Inflammatory macrophage (primary cell): ENCODE measurements around the gene NFIC.
A peak's percentile ranks its signal among the peaks of the same experiment; 100 is the strongest.
"Not testable (repeated sequence)": the region's sequence is repeated elsewhere in the genome, so short reads cannot be mapped to it uniquely, and the experiment has no call there.

Source experiments
- DNase-seq, 2 donors: peaks; one replicate each; pipeline ENCODE4 v3.0.0-alpha.2; 2020 to 2022

NFIC gene

DNA sequence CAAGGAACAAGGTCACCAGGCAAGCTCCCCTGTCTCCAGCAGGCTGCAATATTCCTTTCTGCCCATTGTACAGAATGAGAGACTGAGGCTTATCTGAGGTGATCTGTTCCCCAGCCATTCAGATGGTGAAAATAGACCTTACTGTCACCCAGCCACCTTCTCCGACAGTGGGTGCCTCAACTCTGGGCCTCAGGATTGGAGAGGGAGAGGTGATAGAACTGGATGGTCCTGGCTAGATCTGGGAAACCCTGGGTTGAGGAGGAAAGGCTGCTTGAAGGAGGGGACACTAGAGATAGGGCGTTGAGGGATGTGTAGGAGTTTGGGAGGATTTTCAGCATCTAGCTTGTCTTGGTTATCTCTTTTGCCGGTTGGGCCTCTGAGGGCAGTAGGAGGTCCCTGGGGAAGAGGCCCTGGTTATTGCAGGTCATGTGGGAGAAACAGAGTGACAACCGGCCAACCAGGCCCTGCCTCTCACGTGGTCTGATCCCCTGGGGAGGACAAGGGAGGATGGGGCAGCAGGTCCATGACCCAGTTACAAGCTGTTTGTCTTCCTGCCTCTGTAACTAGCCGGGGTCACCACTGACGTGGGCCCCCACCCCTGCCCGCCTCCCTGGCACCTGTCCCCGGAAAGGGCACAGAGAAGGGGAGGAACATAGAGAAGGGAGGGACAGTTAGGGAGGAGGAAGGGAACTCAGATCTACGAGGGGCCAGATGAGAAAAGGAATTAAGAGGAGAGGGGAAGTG, 8.2 kb downstream of the NFIC start:
- no peak for DNase-seq

GRCh38 chr19:3375221-3376090, 9.1 kb downstream of the NFIC start:
- DNase-seq, result no peak

- not testable (repeated sequence) for DNase-seq
Measured at GRCh38 chr19:3376091-3376455, 9.7 kb downstream of the NFIC start.

- DNase-seq, result no peak
Measured at GRCh38 chr19:3378352-3379150, 12.2 kb downstream of the NFIC start.

- DNase-seq, result no peak
Measured at GRCh38 chr19:3380829-3381228, 14.4 kb downstream of the NFIC start.

DNA sequence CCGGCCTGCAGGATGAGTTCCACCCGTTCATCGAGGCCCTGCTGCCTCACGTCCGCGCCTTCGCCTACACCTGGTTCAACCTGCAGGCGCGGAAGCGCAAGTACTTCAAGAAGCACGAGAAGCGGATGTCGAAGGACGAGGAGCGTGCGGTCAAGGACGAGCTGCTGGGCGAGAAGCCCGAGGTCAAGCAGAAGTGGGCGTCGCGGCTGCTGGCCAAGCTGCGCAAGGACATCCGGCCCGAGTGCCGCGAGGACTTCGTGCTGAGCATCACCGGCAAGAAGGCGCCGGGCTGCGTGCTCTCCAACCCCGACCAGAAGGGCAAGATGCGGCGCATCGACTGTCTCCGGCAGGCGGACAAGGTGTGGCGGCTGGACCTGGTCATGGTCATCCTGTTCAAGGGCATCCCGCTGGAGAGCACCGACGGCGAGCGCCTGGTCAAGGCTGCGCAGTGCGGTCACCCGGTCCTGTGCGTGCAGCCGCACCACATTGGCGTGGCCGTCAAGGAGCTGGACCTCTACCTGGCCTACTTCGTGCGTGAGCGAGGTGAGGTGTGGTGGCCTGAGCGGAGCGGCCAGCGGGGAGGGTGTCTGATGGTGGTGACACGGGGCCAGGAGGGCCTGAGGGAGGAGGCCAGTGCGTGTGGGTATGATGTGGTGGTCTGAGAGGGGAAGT, 15.5 kb downstream of the NFIC start:
- DNase-seq, result no peak

DNA sequence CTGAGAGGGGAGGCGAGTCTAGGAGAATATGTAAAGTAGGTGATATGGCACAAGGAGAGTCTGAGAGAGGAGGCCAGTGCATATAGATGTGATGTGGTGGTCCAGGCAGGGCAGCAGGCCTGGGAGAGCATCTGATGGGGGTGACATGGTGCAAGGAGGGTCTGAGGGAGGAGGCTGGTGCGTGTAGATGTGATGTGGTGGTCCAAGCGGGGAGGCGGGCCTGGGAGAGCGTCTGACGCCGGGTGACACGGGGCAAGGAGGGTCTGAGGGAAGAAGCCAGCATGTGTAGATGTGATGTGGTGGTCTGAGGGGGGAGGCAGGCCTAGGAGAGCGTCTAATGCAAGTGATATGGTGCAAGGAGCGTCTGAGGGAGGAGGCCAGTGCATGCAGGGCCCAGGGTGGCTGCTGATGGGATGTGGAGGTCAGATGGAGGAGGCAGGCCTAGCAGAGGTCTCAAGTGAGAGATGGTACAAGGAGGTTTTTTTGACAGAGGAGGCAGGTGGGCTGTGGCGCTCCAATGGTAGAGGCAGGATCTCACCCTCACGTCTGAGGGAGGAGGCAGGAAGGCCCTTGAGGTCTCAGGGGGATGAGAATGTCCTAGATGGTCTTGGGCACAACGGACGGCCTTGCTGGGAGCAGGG, 16.2 kb downstream of the NFIC start:
- DNase-seq, result no peak

- no peak for DNase-seq
Measured at GRCh38 chr19:3383121-3383722, 16.8 kb downstream of the NFIC start.

DNA sequence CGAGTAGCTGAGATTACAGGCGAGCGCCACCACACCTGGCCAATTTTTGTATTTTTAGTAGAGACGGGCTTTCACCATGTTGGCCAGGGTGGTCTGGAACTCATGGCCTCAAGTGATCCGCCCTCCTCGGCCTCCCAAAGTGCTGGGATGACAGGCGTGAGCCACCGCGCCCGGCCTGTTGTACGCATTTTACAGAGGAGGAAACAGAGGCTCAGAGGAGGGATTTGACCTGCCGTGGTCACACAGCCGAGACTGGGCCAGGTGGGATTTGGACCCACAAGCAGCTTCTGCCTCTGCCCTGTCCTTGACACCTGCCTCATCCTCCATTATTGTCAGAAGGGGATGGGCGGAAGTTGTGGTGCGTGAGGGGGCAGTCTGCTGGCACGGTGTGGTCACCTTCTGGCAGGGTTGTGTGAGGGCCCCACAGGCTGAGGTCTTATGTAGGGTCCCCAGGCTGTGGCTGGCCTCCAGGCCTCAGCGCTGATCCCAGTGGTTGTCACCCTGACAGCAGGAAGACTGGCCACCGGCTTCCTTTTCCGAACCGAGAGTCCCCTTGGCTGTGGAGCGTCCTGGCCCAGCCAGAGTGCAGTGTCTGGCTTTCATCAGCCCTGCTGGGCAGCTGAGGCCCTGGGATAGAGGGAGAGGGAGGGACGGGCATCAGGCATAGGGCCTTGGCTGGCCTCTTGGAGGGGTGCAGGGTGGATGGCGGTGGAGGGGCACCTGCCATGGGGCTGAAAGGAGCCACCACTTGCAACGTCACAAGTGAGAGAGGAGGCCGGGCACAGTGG, 20.3 kb downstream of the NFIC start:
- DNase-seq, result no peak

DNA sequence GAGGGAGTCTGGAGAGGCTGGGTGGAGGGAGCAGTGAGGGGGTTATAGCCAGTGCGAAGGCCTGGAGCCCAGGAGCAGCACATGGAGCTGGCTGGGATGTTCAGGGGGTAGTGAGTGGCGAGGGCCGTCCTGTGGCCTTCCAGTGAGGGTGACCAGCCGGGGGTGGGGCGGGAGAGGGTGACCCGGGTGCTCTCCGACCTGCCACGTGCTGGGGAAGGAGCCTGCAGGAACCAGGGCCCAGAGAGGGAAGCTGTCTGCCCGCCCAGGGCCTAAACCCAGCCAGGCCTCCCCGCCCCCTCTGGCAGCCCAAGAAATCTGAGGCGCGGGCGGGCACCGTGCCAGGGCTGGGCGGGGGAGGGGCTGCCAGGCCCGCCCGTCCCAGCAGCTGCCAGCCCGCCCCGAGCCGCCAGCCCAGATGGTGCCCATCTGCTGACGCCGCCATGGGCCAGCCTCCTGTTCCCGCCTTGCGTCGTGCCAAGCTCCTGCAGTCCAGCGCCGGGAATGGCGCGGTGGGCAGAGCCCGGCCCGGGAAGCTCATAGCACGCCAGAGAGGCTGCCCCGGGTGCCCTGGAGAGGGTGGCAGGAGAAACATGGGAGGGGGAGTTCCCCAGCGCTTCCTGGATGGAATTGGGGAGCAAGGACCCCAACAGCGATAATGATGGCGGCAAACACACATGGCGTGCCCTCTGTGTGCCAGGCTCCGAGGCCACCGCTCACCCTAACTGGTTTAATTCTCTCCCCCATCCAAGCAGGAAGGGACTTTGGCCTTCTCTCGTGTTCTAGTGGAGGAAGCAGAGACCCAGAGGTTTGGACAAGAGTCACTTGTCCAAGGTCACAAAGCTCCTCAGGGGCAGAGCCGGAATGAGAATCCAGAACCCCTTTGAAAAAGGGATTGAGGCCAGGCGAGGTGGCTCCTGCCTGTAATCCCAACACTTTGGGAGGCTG, 21.5 kb downstream of the NFIC start:
- peak; percentile 43 to 58 for DNase-seq

DNA sequence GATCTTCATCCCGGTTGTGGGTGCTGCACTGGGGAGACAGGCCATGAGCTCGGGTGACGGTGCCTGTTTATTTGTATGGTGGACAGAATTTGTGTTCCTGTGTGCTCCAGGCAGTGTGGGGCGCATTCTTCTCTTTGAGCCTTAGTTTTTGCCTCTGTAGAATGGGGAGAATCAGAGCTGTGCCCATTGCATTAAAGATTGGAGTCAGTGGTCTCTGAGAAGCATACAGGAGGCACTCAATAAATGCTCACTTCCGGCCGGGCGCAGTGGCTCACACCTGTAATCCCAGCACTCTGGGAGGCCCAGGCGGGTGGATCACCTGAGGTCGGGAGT, 23.0 kb downstream of the NFIC start:
- no peak for DNase-seq

DNA sequence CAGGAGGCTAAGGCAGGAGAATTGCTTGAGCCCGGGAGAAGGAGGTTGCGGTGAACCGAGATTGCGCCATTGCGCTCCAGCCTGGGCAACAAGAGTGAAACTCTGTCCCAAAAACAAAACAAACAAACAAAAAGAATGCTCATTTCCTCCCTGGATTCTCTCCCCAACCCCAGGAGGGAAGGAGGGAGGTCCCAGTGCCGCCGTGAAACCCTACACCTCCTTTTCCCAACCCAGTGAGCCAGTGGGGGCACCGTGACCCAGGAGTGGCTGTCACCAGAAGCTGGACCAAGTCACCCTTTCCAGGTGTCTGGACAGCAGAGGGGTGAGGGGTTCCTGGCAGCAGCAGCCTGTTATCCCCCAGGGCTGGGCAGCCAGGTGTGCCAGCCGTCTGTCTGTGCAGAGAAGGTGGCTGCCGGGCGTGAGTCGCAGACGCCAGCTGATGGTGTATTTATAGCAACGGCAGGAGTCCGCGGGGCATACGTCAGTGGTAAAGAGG, 23.5 kb downstream of the NFIC start:
- DNase-seq, result no peak

GRCh38 chr19:3391911-3392310, 25.5 kb downstream of the NFIC start:
- DNase-seq, result not testable (repeated sequence)

DNA sequence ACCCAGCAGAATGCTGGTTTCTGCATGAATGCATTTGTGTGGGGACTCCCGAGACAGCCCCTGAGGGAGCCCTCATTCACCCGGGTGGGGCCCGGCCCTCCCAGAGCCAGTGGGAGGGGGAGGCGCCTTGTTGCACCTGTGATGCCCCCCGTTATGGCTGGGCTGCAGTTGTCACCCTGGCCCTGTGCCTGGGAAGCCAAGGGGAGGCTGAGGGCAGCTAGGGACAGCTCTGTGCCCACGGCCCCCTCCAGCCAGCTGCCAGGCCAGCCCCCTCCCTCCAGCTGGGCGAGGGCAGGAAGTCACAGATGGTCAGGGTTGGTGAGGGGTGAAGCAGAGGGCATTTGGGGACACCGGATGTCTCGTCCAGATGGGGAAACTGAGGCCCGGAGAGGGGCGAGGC, 26.1 kb downstream of the NFIC start:
- DNase-seq, result no peak

GRCh38 chr19:3396881-3397265, 30.5 kb downstream of the NFIC start:
- no peak for DNase-seq

GRCh38 chr19:3397266-3398022, 31.1 kb downstream of the NFIC start:
- DNase-seq, result no peak

DNA sequence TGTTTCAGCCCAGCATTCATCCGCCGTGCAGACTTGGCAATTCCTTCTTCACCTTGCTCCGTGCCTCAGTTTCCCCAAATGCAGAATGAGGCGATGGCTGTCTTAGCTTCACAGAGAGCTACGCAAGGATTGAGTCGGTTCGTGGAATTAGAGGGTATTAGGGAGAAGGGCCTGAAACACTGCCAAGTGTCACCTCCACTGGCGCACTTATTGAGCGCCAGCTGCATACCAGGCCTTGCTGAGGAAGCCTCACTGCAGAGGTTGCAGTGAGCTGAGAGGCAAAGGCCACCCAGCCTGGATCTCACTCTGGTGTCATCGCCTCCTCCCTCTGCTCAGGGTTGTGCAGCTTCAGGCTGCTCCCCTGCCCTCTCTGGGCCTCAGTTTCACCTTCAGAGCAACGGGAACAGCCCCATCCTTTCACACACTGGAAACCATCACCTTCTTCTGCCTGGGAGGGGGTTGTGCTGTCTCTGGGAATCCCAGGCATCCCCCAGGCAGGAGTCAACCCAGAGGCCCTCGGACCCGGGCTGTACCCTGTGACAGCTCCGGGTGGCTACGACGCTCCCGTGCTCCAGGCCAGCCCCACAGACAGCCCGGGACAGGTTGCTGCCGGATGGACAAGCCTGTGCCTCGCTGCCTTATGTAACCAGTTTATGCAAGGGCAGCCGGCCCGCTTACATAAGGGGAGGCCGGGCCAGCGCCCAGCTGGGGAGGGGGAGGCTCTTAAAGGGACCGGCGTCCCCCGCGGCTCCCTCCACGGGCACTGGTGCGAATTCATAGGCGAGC, 31.9 kb downstream of the NFIC start:
- no peak for DNase-seq

GRCh38 chr19:3398900-3399278, 32.5 kb downstream of the NFIC start:
- DNase-seq, result no peak
